ENCODE measurements around the gene ARF1. TPM values are rescaled to one million over a fixed set of nuclear protein-coding genes. Genes with fewer than 3 reads are reported as not detected.

The ARF1 gene
- total and polyA plus RNA-seq, 2 of the 8 experiments (the other 6 are each of a cell fraction or from before 2014, with no cell fraction given) = 265 to 471 TPM

DNA sequence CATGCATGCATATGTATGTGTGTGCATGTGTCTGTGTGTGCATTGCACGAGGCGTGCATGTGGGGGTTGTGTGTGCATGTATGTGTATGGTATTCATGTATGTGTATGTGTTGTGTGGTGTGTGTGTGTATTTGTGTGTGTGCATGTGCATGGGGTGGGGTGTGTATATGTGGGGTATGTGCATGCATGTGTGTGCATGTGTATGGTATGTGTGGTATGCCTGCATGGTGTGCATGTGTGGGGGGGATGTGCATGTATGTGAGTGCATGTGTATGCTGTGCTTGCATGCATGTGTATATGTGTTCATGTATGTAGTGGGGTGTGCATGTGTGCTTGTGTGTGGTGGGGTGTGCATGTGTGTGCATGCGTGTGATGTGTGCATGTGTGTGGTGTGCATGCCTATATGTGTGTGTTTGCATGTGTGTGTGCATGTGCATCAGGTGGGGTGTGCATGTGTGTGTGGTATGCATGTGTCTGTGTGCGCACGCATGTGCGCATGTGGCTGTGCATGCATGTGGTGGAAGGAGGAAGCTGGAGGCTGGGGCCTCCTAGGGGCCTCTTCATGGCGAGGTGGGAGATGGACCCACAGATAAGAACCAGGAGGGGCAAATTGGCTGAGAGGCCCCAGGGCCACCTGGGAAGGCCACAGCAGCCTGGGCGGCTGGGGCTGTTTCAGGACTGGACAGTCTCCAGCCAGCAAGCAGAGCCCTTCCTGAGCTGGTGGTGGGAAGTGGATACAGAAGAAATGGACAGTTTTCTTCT lies 35.9 kb upstream of the ARF1 start (continued):
- TF ChIP-seq CTBP2 (IDR thresholded peaks at IDR 0.05; ENCODE audit: borderline replicate concordance, insufficient read depth, insufficient read length, low read length) (no peak), TEAD4 (IDR thresholded peaks at IDR 0.05; ENCODE audit: low read depth, low read length) (no peak), SIX5 (IDR thresholded peaks at IDR 0.05; ENCODE audit: low read depth, low read length) (no peak), JUND (IDR thresholded peaks at IDR 0.05; ENCODE audit: low read length) (no peak)
